HAP-1 (cell line): Measurements from ENCODE around the gene TBC1D22B.
A peak's percentile ranks its signal among the peaks of the same experiment; 100 is the strongest.

Experiments used
- DNase-seq, 2 experiments: peaks; one replicate each; pipeline ENCODE4 v3.0.0-alpha.2; 2016 to 2020; ENCODE audit warnings: low spot score in 2 of 2
- H3K27me3 ChIP-seq: fragments of 250-450 bp; sonication (Bioruptor Pico); 2 replicates; pipeline ENCODE4 v1.5.1; 2020; ENCODE audit warnings: low read depth, mild to moderate bottlenecking, moderate library complexity
- H3K36me3 ChIP-seq: fragments of 250-450 bp; sonication (Bioruptor Pico); replicated peaks from 2 replicates; pipeline ENCODE4 v1.5.1; 2020; ENCODE audit warnings: mild to moderate bottlenecking
- H3K4me1 ChIP-seq: fragments of 250-450 bp; sonication (Bioruptor Pico); 2 replicates; pipeline ENCODE4 v1.5.1; 2020; ENCODE audit warnings: mild to moderate bottlenecking
- H3K4me3 ChIP-seq: fragments of 250-450 bp; sonication (Bioruptor Pico); 2 replicates; pipeline ENCODE4 v1.5.1; 2020; ENCODE audit warnings: mild to moderate bottlenecking, moderate library complexity
- H3K9me3 ChIP-seq: fragments of 250-450 bp; sonication (Bioruptor Pico); 2 replicates; pipeline ENCODE4 v1.5.1; 2020; ENCODE audit warnings: mild to moderate bottlenecking, moderate library complexity
- in situ Hi-C: fragments of 300-500 bp; cut with MboI; formaldehyde crosslinking; loops from 3 replicates; pipeline ENCODE4 v1.14.3; 2020; ENCODE audit warnings: low sequenced_read_pairs, inconsistent platforms, mixed read lengths

The TBC1D22B gene, protein sequence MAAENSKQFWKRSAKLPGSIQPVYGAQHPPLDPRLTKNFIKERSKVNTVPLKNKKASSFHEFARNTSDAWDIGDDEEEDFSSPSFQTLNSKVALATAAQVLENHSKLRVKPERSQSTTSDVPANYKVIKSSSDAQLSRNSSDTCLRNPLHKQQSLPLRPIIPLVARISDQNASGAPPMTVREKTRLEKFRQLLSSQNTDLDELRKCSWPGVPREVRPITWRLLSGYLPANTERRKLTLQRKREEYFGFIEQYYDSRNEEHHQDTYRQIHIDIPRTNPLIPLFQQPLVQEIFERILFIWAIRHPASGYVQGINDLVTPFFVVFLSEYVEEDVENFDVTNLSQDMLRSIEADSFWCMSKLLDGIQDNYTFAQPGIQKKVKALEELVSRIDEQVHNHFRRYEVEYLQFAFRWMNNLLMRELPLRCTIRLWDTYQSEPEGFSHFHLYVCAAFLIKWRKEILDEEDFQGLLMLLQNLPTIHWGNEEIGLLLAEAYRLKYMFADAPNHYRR

DNA sequence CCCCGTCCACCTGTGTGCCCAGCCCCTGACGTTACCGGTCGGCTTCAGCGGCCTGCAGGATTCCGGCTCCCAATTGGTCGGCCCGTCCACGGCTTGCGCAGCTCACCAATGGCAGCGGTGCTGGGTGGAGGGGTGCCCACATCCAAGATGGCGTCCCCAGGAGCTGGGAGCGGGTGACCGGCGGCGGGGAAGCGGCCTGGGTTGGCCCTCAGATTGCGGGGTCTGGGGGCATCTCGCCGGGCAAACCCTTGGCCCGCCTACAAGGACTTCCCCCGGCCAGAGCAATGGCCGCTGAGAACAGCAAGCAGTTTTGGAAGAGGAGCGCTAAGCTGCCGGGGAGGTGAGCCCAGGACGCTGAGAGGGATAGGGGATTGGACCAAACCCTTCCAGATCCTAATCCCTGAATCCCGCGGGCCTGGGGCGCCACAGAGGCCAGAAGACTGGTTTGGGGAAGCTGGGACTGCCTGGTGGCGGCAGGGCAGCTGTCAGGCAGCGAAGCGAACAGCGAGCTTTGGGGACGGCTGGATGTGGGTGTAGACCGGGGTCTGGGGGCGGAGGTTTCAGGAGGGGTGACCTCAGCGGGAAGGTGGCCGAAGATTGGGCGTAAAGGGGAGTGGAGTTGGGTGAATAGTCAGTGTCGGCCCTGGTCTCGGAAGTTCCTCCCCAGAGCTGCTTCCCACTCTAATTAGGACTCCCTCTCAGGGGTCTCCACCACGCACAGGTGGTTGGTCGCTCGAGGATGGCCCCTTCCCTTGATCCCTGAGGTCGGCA is at the start of gene TBC1D22B, which contains the start of gene TMEM217:
Gene TBC1D22B (plus strand): TSS at position 139 of the 771 bp plus-strand sequence. CDS start 146 bp downstream, at position 285.
Gene TMEM217 (minus strand): TSS at position 511 of the 771 bp plus-strand sequence. CDS start 39,114 bp downstream, outside the sequence.
- Histone ChIP-seq H3K27me3 (no peaks in the 10 kb centered on the region), H3K4me3 (peak within 1 kb of the TSS; percentile 90), H3K36me3 (0 out of 2 replicates have a peak, but pooled peaks cover 3% of the 10 kb centered on the region), H3K4me1 (peaks cover 4% of the 10 kb centered on the region), H3K9me3 (no peaks in the 10 kb centered on the region)
- DNase-seq, result peak; percentile 89 to 97
- in situ Hi-C loops, result no loop called here

DNA sequence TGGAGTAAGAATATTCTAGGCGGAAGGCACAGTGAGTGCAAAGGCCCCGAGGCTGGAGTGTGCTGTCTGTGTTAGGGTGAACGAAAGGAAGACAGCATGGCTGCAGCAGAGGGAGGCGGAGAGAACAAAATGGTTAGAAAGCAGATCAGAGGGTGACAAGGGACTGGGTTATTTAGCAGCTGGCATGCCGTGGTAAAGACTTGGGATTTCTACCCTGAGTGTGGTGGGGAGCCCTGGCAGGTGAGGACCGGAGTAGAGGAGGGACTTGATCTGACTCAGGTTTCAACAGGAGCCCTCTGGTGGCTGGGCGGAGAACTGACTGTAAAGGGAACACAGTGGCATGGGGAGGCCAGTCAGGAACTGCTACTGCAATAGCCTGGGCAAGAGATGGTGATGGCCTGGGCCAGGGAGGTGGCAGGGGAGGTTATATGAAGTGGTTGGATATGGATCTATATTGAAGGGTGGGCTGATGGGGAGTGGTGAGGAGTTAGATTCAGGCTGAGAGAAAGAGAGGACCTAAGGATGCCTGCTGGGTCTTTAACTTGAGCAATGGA is 49.6 kb upstream of the TBC1D22B start:
- in situ Hi-C loops, result loop anchor here (5.0 to 25.0 kb wide), 4 partner anchors 183 to 596 kb away; partner anchors contain the start of gene C6orf89
- Histone ChIP-seq H3K36me3 (no peaks in the 10 kb centered on the region), H3K4me3 (no peak overlapping the region), H3K27me3 (no peaks in the 10 kb centered on the region), H3K4me1 (no peaks in the 10 kb centered on the region), H3K9me3 (no peaks in the 10 kb centered on the region)
- peak; percentile 70 to 92 for DNase-seq

DNA sequence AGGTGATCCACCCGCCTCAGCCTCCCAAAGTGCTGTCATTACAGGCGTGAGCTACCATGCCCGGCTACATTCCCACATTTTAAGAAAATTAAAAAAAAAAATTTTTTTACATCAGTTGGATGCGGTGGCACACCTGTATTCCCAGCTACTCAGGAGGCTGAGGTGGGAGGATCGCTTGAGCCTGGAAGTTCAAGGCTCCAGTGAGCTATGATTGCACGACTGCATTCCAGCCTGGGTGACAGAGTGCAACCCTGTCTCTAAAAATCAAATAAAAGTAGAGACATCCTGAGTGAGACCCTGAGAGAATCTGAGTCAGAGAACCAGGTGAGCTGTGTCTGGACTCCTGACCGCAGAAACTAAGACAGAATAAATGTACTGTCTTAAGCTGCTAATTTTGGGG is 48.8 kb upstream of the TBC1D22B start:
- in situ Hi-C loops, result loop anchor here (5.0 to 25.0 kb wide), 4 partner anchors 184 to 596 kb away; partner anchors contain the start of gene C6orf89
- Histone ChIP-seq H3K4me3 (no peak overlapping the region), H3K4me1 (no peaks in the 10 kb centered on the region), H3K9me3 (no peaks in the 10 kb centered on the region), H3K27me3 (no peaks in the 10 kb centered on the region), H3K36me3 (no peaks in the 10 kb centered on the region)
- no peak for DNase-seq

DNA sequence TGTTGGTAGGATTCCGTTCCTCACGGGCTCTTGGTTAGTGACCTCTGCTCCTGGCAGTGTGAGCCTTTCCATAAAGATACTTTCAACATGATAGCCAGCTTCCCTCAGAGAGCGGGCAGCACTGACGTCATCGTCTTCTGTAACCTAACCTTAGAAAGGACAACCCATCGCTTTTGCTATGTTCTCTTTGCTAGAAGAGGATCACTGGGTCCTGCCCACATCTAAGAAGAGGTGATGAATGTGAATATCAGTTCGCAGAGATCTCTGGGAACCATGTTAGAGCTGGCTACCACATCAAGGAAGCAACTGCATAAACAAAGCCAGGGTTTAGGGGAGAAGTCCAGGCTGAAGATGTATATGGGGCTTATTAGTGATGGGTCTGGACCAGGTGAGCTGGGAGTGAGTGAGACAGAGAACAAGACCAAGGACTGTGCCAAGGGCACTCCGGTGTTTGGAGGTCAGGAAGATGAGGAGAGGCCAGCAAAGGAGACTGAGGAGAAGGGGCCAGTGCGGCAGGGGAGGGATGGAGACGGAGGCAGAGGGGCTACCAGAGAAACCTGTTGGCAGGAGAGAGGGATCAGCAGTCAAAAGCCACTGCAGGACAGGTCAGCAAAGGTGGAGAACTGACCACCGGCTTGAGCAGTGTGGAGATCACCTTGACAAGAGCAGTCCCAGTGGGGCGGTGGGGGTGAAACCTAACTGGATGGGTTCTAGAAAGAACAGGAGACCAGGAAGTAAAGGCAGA is 47.9 kb upstream of the TBC1D22B start:
- Histone ChIP-seq H3K27me3 (no peaks in the 10 kb centered on the region), H3K4me1 (no peaks in the 10 kb centered on the region), H3K36me3 (no peaks in the 10 kb centered on the region), H3K4me3 (no peak overlapping the region), H3K9me3 (no peaks in the 10 kb centered on the region)
- in situ Hi-C loops, result loop anchor here (5.0 to 25.0 kb wide), 4 partner anchors 185 to 597 kb away; partner anchors contain the start of gene C6orf89
- no peak for DNase-seq

DNA sequence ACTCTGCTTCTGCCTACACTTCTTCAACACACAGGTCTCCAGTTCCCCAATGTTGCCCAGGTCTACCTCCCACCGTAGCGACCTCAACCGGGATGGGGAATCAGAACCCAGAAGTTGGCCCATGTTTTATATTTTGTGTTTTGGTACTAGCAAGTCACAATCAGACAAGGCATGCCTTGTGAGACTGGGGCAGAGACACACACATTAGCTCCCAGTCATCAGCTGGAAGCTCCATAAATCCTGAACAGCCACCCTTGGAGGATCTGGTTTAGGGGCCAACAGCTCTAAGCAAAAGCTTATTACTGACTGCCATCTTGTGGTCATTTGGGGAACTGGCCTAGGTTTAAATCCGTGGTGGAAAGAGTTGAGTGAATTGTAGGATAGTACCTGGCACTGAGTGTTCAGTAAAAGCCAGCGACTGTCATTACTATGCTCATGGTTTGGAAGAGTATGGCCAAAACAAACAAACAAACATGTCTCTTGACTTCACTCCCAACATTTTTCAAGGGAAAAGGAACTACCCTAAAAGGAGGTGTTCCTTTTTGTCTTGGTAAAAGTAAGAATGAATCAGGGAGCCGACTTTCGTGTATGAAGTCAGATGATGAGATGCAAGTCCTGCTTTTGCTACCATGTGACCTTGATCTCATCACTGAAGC is 47.1 kb upstream of the TBC1D22B start:
- Histone ChIP-seq H3K4me3 (no peak overlapping the region), H3K27me3 (no peaks in the 10 kb centered on the region), H3K9me3 (no peaks in the 10 kb centered on the region), H3K4me1 (no peaks in the 10 kb centered on the region), H3K36me3 (no peaks in the 10 kb centered on the region)
- in situ Hi-C loops, result loop anchor here (25.0 kb wide), 2 partner anchors 323 to 598 kb away; partner anchors contain the start of gene C6orf89
- peak; percentile 72 to 87 for DNase-seq

DNA sequence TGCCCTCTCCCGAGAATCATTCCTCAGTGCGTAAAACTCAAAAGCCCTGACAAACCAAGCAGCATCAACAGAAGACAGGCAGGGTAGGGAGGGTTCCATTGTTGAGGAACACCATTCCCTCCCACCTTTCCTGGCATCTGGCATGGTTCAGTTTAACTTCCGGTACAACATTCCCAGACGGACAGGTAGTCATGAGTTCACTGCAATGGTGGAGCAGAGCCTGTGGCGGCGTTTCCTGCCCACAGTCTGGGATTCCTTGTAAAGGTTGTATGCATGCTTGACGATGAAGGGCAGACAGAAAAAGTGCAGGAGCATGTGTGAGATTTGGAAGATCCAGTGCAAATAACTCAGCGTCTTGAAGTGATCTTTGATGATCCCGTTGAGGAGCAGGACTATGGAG is 45.3 kb upstream of the TBC1D22B start:
- in situ Hi-C loops, result loop anchor here (25.0 kb wide), 2 partner anchors 325 to 600 kb away; partner anchors contain the start of gene C6orf89
- H3K27me3 ChIP-seq, result no peaks in the 10 kb centered on the region

DNA sequence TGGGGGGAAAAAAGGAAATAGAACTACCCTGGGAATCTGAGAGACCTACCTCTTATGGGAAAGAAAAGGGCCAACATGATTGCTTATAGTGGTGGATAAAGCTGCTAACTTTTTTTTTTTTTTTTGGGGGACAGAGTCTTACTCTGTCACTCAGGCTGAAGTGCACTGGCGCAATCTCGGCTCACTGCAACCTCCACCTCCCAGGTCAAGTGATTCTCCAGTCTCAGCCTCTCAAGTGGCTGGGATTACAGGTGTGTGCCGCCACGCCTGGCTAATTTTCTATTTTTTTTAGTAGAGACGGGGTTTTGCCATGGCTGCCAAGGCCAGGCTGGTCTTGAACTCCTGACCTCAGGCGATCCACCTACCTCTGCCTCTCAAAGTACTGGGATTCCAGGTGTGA is 39.5 kb upstream of the TBC1D22B start:
- Histone ChIP-seq H3K4me1 (peaks cover 6% of the 10 kb centered on the region; the same call in 1 of the 2 replicates), H3K27me3 (no peaks in the 10 kb centered on the region), H3K4me3 (no peak overlapping the region), H3K36me3 (no peaks in the 10 kb centered on the region), H3K9me3 (no peaks in the 10 kb centered on the region)
- DNase-seq, result no peak
- in situ Hi-C loops, result loop anchor here (25.0 kb wide), 2 partner anchors 331 to 606 kb away; partner anchors contain the start of gene C6orf89

More for the DNA sequence above, 45.3 kb upstream of the TBC1D22B start:
- DNase-seq, result no peak
- no peak overlapping the region for H3K4me3 ChIP-seq
- H3K36me3 ChIP-seq, result no peaks in the 10 kb centered on the region
- H3K4me1 ChIP-seq, result no peaks in the 10 kb centered on the region
- H3K9me3 ChIP-seq, result no peaks in the 10 kb centered on the region

DNA sequence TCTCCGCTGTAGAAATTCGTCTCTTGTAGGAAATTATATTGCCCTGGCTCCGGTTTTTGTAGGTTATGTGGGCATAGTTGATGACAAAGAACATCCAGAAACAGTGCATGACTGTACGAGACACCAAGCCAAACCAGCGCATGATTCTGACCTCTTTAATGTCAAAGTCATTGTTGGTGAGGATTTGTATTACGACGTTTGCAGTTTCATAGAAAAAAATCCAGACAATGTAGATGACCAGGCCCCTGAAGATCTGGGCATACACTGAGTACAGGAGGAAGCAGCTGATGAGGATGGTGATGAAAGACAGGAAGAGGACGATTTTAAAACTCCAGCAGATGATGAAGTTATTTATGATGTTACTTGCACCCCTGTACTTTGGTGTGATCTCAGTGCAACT is 39.1 kb upstream of the TBC1D22B start:
- no peak for DNase-seq
- Histone ChIP-seq H3K9me3 (no peaks in the 10 kb centered on the region), H3K27me3 (no peaks in the 10 kb centered on the region), H3K4me1 (peaks cover 6% of the 10 kb centered on the region; the same call in 1 of the 2 replicates), H3K4me3 (no peak overlapping the region), H3K36me3 (no peaks in the 10 kb centered on the region)
- in situ Hi-C loops, result loop anchor here (25.0 kb wide), 2 partner anchors 331 to 606 kb away; partner anchors contain the start of gene C6orf89

DNA sequence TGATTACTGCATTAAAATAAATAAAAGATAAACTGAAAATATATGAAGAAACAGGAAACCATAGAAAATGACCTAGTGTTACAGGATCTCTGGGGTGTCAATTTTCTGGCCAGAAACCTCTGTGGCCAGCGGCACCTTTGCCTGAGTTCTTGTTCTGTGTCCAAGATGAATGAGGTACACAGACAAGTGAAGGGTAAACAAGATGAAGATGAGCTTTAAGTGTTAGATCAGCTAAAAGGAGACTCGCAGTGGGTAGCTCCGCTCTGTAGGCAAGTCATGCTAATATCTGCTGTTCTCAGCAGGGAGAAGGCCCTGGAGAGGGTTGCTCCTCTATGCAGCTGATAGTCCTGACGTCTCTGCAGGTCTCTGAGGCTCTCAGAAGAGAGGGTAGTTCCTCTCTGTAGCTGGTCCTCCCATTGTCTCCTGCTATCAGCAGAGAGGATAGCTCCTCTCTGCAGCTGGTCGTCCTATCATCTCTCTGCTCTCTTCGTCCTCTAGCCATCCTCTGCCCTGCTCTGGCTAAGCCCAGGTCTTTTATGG is 35.9 kb upstream of the TBC1D22B start:
- H3K27me3 ChIP-seq, result no peaks in the 10 kb centered on the region
- no peaks in the 10 kb centered on the region for H3K36me3 ChIP-seq
- no peaks in the 10 kb centered on the region for H3K9me3 ChIP-seq
- in situ Hi-C loops, result loop anchor here (25.0 kb wide), 2 partner anchors 334 to 609 kb away; partner anchors contain the start of gene C6orf89
- H3K4me3 ChIP-seq, result peak overlapping the region; percentile 61
- peaks cover 6% of the 10 kb centered on the region; the same call in 1 of the 2 replicates for H3K4me1 ChIP-seq
- DNase-seq, result no peak

DNA sequence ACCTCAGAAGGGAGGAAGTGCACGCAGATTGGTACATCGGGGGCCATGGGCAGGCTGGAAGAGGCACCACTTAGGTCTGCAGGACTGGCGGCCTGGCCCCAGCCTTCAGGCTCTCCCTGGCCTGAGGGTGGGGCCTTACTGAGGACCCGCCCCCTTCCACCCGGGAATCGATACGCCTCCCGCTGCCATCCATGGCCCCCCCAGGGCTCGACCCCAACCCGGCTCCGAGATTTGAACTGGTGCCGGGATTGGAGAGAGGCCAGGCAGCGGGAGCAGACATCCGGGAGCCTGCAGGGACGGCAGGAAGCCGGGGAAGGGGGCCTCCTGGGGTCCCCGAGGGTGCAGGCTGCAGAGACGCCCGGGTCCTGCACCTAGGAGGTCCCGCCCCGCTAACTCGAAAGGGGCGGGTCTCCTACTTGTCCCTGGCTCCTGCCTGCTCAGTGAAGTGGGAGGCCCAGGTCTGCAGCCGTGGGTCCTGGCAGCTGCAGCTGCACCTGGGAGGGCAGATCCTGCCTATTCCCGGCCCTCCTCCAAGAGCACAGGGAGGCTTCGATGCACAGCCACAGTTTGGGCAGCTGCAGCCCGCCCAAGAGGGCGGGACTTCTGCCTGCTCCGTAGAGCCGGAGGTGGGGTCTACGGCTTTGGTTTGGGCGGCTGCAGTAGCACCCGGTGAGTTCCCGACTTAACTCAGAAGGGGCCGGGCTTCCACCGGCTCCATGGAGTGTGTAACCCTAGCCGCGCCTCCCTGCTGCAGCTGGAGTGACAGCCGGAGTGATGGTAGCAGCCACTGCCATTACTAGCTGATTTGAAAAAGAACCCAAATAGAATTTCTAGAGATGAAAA is 35.2 kb upstream of the TBC1D22B start:
- H3K9me3 ChIP-seq, result no peaks in the 10 kb centered on the region

DNA sequence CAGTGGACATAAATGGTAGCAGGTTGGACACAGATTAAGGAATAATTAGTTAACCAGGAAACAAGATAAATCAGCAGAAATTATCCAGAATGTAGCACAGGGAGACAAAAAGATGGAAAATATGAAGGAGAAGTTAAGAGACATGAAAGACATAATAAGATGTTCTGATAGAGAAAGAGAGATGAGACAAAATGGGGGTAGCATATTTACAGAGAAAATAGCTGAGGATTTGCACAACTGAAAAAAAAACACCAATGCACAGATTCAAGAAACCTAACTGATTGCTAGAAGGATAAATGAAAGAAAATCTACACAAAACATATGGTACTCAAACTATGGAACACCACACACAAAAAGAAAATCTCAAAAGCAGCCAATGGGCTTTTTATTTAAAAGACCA is 34.6 kb upstream of the TBC1D22B start:
- Histone ChIP-seq H3K9me3 (no peaks in the 10 kb centered on the region), H3K4me3 (peak overlapping the region; percentile 61), H3K27me3 (no peaks in the 10 kb centered on the region), H3K4me1 (peaks cover 6% of the 10 kb centered on the region; the same call in 1 of the 2 replicates), H3K36me3 (no peaks in the 10 kb centered on the region)
- in situ Hi-C loops, result loop anchor here (25.0 kb wide), 2 partner anchors 336 to 611 kb away; partner anchors contain the start of gene C6orf89
- DNase-seq, result no peak

More for the DNA sequence above, 35.2 kb upstream of the TBC1D22B start:
- no peaks in the 10 kb centered on the region for H3K36me3 ChIP-seq
- in situ Hi-C loops, result loop anchor here (25.0 kb wide), 2 partner anchors 335 to 610 kb away; partner anchors contain the start of gene C6orf89
- peaks cover 6% of the 10 kb centered on the region; the same call in 1 of the 2 replicates for H3K4me1 ChIP-seq
- peak overlapping the region; percentile 61 for H3K4me3 ChIP-seq
- DNase-seq, result peak; percentile 92 to 95
- H3K27me3 ChIP-seq, result no peaks in the 10 kb centered on the region
